ENCODE data around the gene GAB3. TPM values are rescaled to one million over a fixed set of nuclear protein-coding genes. Genes with fewer than 3 reads are reported as not detected.

GAB3 gene
- 0.90 TPM for total RNA-seq (ENCODE audit: unreplicated experiment)
- long read RNA-seq, full-length matches to known transcripts, result 1 of 1 reads
- long read RNA-seq, partial matches to known transcripts, result 0 of 1 reads
- long read RNA-seq, other reads (novel, unspliced or antisense), result 0 of 1 reads

- TF ChIP-seq CTCF (IDR thresholded peaks at IDR 0.05; ENCODE audit: unreplicated experiment), result no peak
- H3K36me3 Mint-ChIP-seq (ENCODE audit: low read depth, unreplicated experiment), result no peaks in the 10 kb centered on the region
- no peaks in the 10 kb centered on the region for H3K9me3 Mint-ChIP-seq (ENCODE audit: unreplicated experiment)
- H3K4me1 Mint-ChIP-seq (ENCODE audit: unreplicated experiment), result peaks cover 5% of the 10 kb centered on the region
- no peak within 1 kb of the TSS for H3K27ac Mint-ChIP-seq (ENCODE audit: unreplicated experiment)
- H3K4me3 Mint-ChIP-seq (ENCODE audit: unreplicated experiment), result peak within 1 kb of the TSS; percentile 81
- DNase-seq (ENCODE audit: low spot score), result peak; percentile 23
- peaks cover 2% of the 10 kb centered on the region for H3K27me3 Mint-ChIP-seq (ENCODE audit: unreplicated experiment)
These were observed at the start of gene GAB3 for GRCh38 chrX:154750301-154751202. GAB3 (minus strand) TSS chrX:154751077; CDS start chrX:154751025, 52 bp downstream.

GRCh38 chrX:154799556-154800348 lies 48.9 kb upstream of the GAB3 start:
- H3K36me3 Mint-ChIP-seq (ENCODE audit: low read depth, unreplicated experiment), result no peaks in the 10 kb centered on the region
- peak overlapping the region; percentile 61 for H3K27ac Mint-ChIP-seq (ENCODE audit: unreplicated experiment)
- H3K9me3 Mint-ChIP-seq (ENCODE audit: unreplicated experiment), result no peaks in the 10 kb centered on the region
- H3K4me1 Mint-ChIP-seq (ENCODE audit: unreplicated experiment), result peaks cover 26% of the 10 kb centered on the region
- no peak for TF ChIP-seq CTCF (IDR thresholded peaks at IDR 0.05; ENCODE audit: unreplicated experiment)
- peaks cover 4% of the 10 kb centered on the region for H3K27me3 Mint-ChIP-seq (ENCODE audit: unreplicated experiment)
- H3K4me3 Mint-ChIP-seq (ENCODE audit: unreplicated experiment), result no peak overlapping the region
- peak; percentile 7 for DNase-seq (ENCODE audit: low spot score)

GRCh38 chrX:154797006-154797405 lies 46.1 kb upstream of the GAB3 start:
- Mint-ChIP-seq H3K27ac (ENCODE audit: unreplicated experiment) (no peak overlapping the region), H3K4me1 (ENCODE audit: unreplicated experiment) (peaks cover 22% of the 10 kb centered on the region), H3K36me3 (ENCODE audit: low read depth, unreplicated experiment) (no peaks in the 10 kb centered on the region), H3K27me3 (ENCODE audit: unreplicated experiment) (no peaks in the 10 kb centered on the region), H3K9me3 (ENCODE audit: unreplicated experiment) (no peaks in the 10 kb centered on the region), H3K4me3 (ENCODE audit: unreplicated experiment) (no peak overlapping the region)
- no peak for DNase-seq (ENCODE audit: low spot score)
- TF ChIP-seq CTCF (IDR thresholded peaks at IDR 0.05; ENCODE audit: unreplicated experiment), result no peak

GRCh38 chrX:154795016-154795415 lies 44.1 kb upstream of the GAB3 start:
- no peaks in the 10 kb centered on the region for H3K27me3 Mint-ChIP-seq (ENCODE audit: unreplicated experiment)
- H3K4me3 Mint-ChIP-seq (ENCODE audit: unreplicated experiment), result no peak overlapping the region
- no peak for DNase-seq (ENCODE audit: low spot score)
- no peak overlapping the region for H3K27ac Mint-ChIP-seq (ENCODE audit: unreplicated experiment)
- no peak for TF ChIP-seq CTCF (IDR thresholded peaks at IDR 0.05; ENCODE audit: unreplicated experiment)
- peaks cover 9% of the 10 kb centered on the region for H3K4me1 Mint-ChIP-seq (ENCODE audit: unreplicated experiment)
- no peaks in the 10 kb centered on the region for H3K36me3 Mint-ChIP-seq (ENCODE audit: low read depth, unreplicated experiment)
- H3K9me3 Mint-ChIP-seq (ENCODE audit: unreplicated experiment), result no peaks in the 10 kb centered on the region

All from endothelial cell (in vitro differentiated cells).